PC-3 (cell line): Measurements from ENCODE around the gene GEN1.

Experiments
- EZH2 ChIP-seq: fragments of 300-600 bp; sonication (generic); IDR thresholded peaks from one replicate; pipeline ENCODE4 v1.6.1; 2017; ENCODE audit warnings: antibody characterized with exemption, mild to moderate bottlenecking, low read length; ENCODE audit not compliant: unreplicated experiment
- EZH2phosphoT487 ChIP-seq: fragments of 300-600 bp; sonication (generic); IDR thresholded peaks from 2 replicates; pipeline ENCODE4 v1.6.1; 2018; ENCODE audit warnings: mild to moderate bottlenecking, antibody characterized with exemption, low read length, borderline replicate concordance
- TF ChIP-seq, protein P1 (sequence below): fragments of 300-600 bp; sonication (generic); conservative IDR thresholded peaks from 2 replicates; pipeline ENCODE4 v1.5.1; 2017; ENCODE audit warnings: antibody characterized with exemption, low read depth, mild to moderate bottlenecking, low read length

DNA sequence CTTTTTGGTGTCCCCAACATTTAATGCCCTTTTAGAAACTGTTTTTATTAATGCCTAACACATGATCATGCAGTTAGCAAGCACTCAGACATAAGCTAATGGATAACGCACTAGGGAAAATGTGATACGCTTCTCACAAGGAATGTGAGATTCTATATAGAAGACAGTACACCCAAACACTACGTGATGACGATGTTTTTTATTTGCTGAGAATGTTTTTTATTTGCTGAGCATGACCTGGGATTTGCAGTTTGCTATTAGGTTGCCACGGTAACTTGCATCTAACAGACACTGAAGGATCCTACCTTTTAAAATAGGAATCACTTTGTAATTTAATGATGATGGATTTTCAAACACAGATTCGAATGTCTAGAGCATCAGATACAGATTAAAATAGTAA lies 5.2 kb upstream of the GEN1 start:
- TF ChIP-seq, protein P1, sequence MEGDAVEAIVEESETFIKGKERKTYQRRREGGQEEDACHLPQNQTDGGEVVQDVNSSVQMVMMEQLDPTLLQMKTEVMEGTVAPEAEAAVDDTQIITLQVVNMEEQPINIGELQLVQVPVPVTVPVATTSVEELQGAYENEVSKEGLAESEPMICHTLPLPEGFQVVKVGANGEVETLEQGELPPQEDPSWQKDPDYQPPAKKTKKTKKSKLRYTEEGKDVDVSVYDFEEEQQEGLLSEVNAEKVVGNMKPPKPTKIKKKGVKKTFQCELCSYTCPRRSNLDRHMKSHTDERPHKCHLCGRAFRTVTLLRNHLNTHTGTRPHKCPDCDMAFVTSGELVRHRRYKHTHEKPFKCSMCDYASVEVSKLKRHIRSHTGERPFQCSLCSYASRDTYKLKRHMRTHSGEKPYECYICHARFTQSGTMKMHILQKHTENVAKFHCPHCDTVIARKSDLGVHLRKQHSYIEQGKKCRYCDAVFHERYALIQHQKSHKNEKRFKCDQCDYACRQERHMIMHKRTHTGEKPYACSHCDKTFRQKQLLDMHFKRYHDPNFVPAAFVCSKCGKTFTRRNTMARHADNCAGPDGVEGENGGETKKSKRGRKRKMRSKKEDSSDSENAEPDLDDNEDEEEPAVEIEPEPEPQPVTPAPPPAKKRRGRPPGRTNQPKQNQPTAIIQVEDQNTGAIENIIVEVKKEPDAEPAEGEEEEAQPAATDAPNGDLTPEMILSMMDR = no peak
- no peak for TF ChIP-seq EZH2phosphoT487
- no peak for TF ChIP-seq EZH2
